Spleen (tissue), 11 donors: ENCODE data around the gene RTTN. TPM values are rescaled to one million over a fixed set of nuclear protein-coding genes. Genes with fewer than 3 reads are reported as not detected.

Experiments
- DNase-seq: peaks from one replicate; pipeline ENCODE4 v3.0.0-alpha.2; 2020
- H3K27ac ChIP-seq, 8 donors: fragments of 200-600 bp; sonication (generic) in 7 of 8; 1 replicate in 4 of 8; 2 replicates in 4 of 8; pipeline versions ENCODE4 v1.5.0 to v1.8.0; 2016 to 2021; ENCODE audit warnings: inconsistent platforms in 4 of 8, mild to moderate bottlenecking in 4 of 8, moderate library complexity in 1 of 8
- H3K27me3 ChIP-seq, 7 donors: fragments of 200-600 bp; sonication (generic) in 6 of 7; replicated peaks in 1 of 7; 1 replicate in 4 of 7; 2 replicates in 3 of 7; pipeline versions ENCODE4 v1.5.0 to v1.8.0; 2016 to 2021; ENCODE audit warnings: inconsistent platforms in 3 of 7, mild to moderate bottlenecking in 1 of 7
- H3K36me3 ChIP-seq, 6 donors: fragments of 200-600 bp; sonication (generic) in 5 of 6; 1 replicate in 4 of 6; 2 replicates in 2 of 6; pipeline versions ENCODE4 v1.5.0 to v1.8.0; 2016 to 2021; ENCODE audit warnings: inconsistent platforms in 2 of 6
- H3K4me1 ChIP-seq, 6 donors: fragments of 200-600 bp; sonication (generic) in 5 of 6; 1 replicate in 3 of 6; 2 replicates in 3 of 6; pipeline versions ENCODE4 v1.5.0 to v1.8.0; 2016 to 2021; ENCODE audit warnings: inconsistent platforms in 3 of 6
- H3K4me3 ChIP-seq, 8 donors: fragments of 200-600 bp; sonication (generic) in 7 of 8; 1 replicate in 4 of 8; 2 replicates in 4 of 8; pipeline versions ENCODE4 v1.5.0 to v1.8.0; 2016 to 2021; ENCODE audit warnings: inconsistent platforms in 4 of 8, mild to moderate bottlenecking in 4 of 8, moderate library complexity in 2 of 8
- H3K9me3 ChIP-seq, 8 donors: fragments of 200-600 bp; sonication (generic) in 7 of 8; 1 replicate in 4 of 8; 2 replicates in 4 of 8; pipeline versions ENCODE4 v1.5.0 to v1.8.0; 2016 to 2021; ENCODE audit warnings: inconsistent platforms in 4 of 8
- POLR2A ChIP-seq, 3 donors: fragments of 450-650 bp; IDR thresholded peaks; one replicate each; pipeline ENCODE4 v1.5.1; 2017; ENCODE audit warnings: antibody characterized with exemption in 3 of 3, mild to moderate bottlenecking in 1 of 3
- POLR2AphosphoS5 ChIP-seq, 3 donors: sonication (generic); formaldehyde crosslinking; IDR thresholded peaks; one replicate each; pipeline ENCODE4 v1.5.1; 2017; ENCODE audit warnings: antibody characterized with exemption in 3 of 3
- WGBS, 5 donors: extraction: QIAGEN DNeasy Blood & Tissue Kit in 3 of 5; methylation state at CpG; one replicate each; pipeline versions ENCODE4 v1.1.5 to v1.1.7; 2013 to 2018; 5-methylcytosine and 5-hydroxymethylcytosine counted together
- intact Hi-C: fragments of 100-400 bp; cut with DNase I; formaldehyde crosslinking; loops from one replicate; pipeline ENCODE4 v1.15.0; 2023; ENCODE audit warnings: low total_unique reads
- polyA plus RNA-seq, 3 donors: library from polyadenylated mRNA; stranded (reverse); fragments of 200-250 nt; gene quantifications; one replicate each; pipeline ENCODE4 v1.2.1, GENCODE V29; 2013
- total RNA-seq, 7 donors: library from RNA; depleted of rRNA in 3 of 7; stranded (reverse); fragments of >200 nt in 3 of 7; fragmentation: NEBNext Ultra II Directional in 4 of 7; extraction: Animal tissue kit (Norgen Biotek cat#: 25700) in 4 of 7; gene quantifications; one replicate each; pipeline versions ENCODE4 v1.1.0 to v1.2.1, GENCODE V29; 2016 to 2021
- TF ChIP-seq, protein P1 (sequence below), 11 experiments: fragments of 200-600 bp in 7 of 11; fragments of 450-650 bp in 4 of 11; sonication (generic) in 4 of 11; IDR thresholded peaks in 8 of 11; conservative IDR thresholded peaks in 3 of 11; 1 replicate in 7 of 11; 2 replicates in 4 of 11; pipeline versions ENCODE4 v1.4.0 to v1.8.0; 2016 to 2021; ENCODE audit warnings: antibody characterized with exemption in 11 of 11, inconsistent platforms in 4 of 11, mild to moderate bottlenecking in 1 of 11
- donor health status: healthy with polysubstance abuse.
- donor health status: DM: no; HTN: no; CAD: no; lungs with moderate emphysema.
- donor health status: DM: no; HTN: no; CAD: no.
- donor health status: Bipolar disorder and iron deficiency.
- donor health status: healthy.
- donor health status: DM: no; HTN: no; CAD: no.
- donor health status: DM: yes; HTN: yes; CAD: no.

The RTTN gene
- total and polyA plus RNA-seq, 10 donors: 4.0 to 32.3 (median 23.8) TPM

GRCh38 chr18:70085641-70086040 lies 119.8 kb downstream of the RTTN start:
- no peaks in the 10 kb centered on the region for H3K27me3 ChIP-seq
- intact Hi-C loops: loop anchor here (5.0 kb wide), 1 partner anchor 1233 kb away; no protein-coding TSS in a partner anchor
- no peak for DNase-seq

GRCh38 chr18:70082430-70082829 lies 123.1 kb downstream of the RTTN start:
- no peak overlapping the region for H3K27ac ChIP-seq
- intact Hi-C loops: no loop called here
- no peaks in the 10 kb centered on the region for H3K4me1 ChIP-seq
- H3K9me3 ChIP-seq: no peaks in the 10 kb centered on the region
- 90 to 93% (median 91%) methylated on average over 2 of the region's 2 CpGs for WGBS, 5 donors
- no peak overlapping the region for H3K4me3 ChIP-seq
- peaks cover 0 to 17% (median 4%) of the 10 kb centered on the region in 6 donors for H3K36me3 ChIP-seq
- TF ChIP-seq, protein P1, sequence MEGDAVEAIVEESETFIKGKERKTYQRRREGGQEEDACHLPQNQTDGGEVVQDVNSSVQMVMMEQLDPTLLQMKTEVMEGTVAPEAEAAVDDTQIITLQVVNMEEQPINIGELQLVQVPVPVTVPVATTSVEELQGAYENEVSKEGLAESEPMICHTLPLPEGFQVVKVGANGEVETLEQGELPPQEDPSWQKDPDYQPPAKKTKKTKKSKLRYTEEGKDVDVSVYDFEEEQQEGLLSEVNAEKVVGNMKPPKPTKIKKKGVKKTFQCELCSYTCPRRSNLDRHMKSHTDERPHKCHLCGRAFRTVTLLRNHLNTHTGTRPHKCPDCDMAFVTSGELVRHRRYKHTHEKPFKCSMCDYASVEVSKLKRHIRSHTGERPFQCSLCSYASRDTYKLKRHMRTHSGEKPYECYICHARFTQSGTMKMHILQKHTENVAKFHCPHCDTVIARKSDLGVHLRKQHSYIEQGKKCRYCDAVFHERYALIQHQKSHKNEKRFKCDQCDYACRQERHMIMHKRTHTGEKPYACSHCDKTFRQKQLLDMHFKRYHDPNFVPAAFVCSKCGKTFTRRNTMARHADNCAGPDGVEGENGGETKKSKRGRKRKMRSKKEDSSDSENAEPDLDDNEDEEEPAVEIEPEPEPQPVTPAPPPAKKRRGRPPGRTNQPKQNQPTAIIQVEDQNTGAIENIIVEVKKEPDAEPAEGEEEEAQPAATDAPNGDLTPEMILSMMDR (IDR thresholded peaks at IDR 0.05 in 8 of 11, conservative IDR thresholded peaks at IDR 0.05 in 3 of 11): no peak
- TF ChIP-seq POLR2A (IDR thresholded peaks at IDR 0.05) (no peak), POLR2AphosphoS5 (IDR thresholded peaks at IDR 0.05) (no peak)
- H3K27me3 ChIP-seq: no peaks in the 10 kb centered on the region
- no peak for DNase-seq

More at GRCh38 chr18:70085641-70086040, 119.8 kb downstream of the RTTN start:
- Histone ChIP-seq H3K27ac (no peak overlapping the region), H3K36me3 (peaks cover 0 to 41% (median 7%) of the 10 kb centered on the region in 6 donors), H3K4me1 (no peaks in the 10 kb centered on the region), H3K9me3 (no peaks in the 10 kb centered on the region), H3K4me3 (no peak overlapping the region)
- 66 to 84% (median 71%) methylated on average over 5 of the region's 5 CpGs for WGBS, 5 donors
- TF ChIP-seq POLR2AphosphoS5 (IDR thresholded peaks at IDR 0.05) (no peak), POLR2A (IDR thresholded peaks at IDR 0.05) (no peak)
- TF ChIP-seq, protein P1 (IDR thresholded peaks at IDR 0.05 in 8 of 11, conservative IDR thresholded peaks at IDR 0.05 in 3 of 11): no peak

GRCh38 chr18:70078106-70078505 lies 127.4 kb downstream of the RTTN start:
- no peak for DNase-seq
- Histone ChIP-seq H3K36me3 (peaks cover 0 to 32% (median 9%) of the 10 kb centered on the region in 6 donors), H3K4me3 (no peak overlapping the region), H3K27me3 (no peaks in the 10 kb centered on the region), H3K27ac (no peak overlapping the region), H3K9me3 (no peaks in the 10 kb centered on the region), H3K4me1 (no peaks in the 10 kb centered on the region)
- intact Hi-C loops: no loop called here
- TF ChIP-seq POLR2A (IDR thresholded peaks at IDR 0.05) (no peak), POLR2AphosphoS5 (IDR thresholded peaks at IDR 0.05) (no peak)
- TF ChIP-seq, protein P1 (IDR thresholded peaks at IDR 0.05 in 8 of 11, conservative IDR thresholded peaks at IDR 0.05 in 3 of 11): no peak

DNA sequence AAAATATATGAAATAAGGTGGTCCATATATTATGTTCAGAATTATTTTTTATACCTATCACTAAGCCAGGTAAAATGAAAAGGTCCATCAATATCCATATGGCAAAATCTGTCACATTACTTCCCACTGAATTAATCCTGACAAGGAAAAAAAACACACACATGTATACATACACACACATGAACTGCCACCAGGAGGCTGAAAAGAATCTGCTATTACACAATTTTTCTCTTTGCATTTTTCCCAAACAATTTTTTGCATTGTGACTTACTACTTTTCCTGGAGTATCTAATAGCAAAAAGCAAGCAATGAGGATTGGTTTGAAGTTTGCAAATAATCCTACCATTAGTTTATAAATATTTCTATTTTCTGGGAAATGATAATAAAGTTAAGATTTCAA lies 129.6 kb downstream of the RTTN start:
- intact Hi-C loops: no loop called here
- H3K9me3 ChIP-seq: no peaks in the 10 kb centered on the region
- H3K27ac ChIP-seq: no peak overlapping the region
- no peak overlapping the region for H3K4me3 ChIP-seq
- no peaks in the 10 kb centered on the region for H3K4me1 ChIP-seq
- TF ChIP-seq POLR2A (IDR thresholded peaks at IDR 0.05) (no peak), POLR2AphosphoS5 (IDR thresholded peaks at IDR 0.05) (no peak)
- TF ChIP-seq, protein P1 (IDR thresholded peaks at IDR 0.05 in 8 of 11, conservative IDR thresholded peaks at IDR 0.05 in 3 of 11): no peak
- DNase-seq: no peak
- peaks cover 0 to 27% (median 9%) of the 10 kb centered on the region in 6 donors for H3K36me3 ChIP-seq
- H3K27me3 ChIP-seq: no peaks in the 10 kb centered on the region
